WTC11 (cell line): ENCODE results near the gene BLOC1S5. TPM values are rescaled to one million over a fixed set of nuclear protein-coding genes. Genes with fewer than 3 reads are reported as not detected.

Experiments used
- CREM ChIP-seq: sonication (generic); formaldehyde crosslinking; IDR thresholded peaks from 2 replicates; pipeline ENCODE4 v1.8.1; 2022; ENCODE audit warnings: mild to moderate bottlenecking, missing genetic modification reagents, moderate library complexity
- EMX1 ChIP-seq: fragments of 250-450 bp; sonication (Bioruptor Pico); IDR thresholded peaks from 2 replicates; pipeline ENCODE4 v1.8.0; 2021; ENCODE audit warnings: mild to moderate bottlenecking
- FOXK1 ChIP-seq: sonication (generic); formaldehyde crosslinking; IDR thresholded peaks from 2 replicates; pipeline ENCODE4 v1.8.0; 2022; ENCODE audit warnings: mild to moderate bottlenecking, moderate library complexity, missing genetic modification reagents
- MYBL2 ChIP-seq: sonication (generic); formaldehyde crosslinking; IDR thresholded peaks from 2 replicates; pipeline ENCODE4 v1.8.1; 2023; ENCODE audit warnings: mild to moderate bottlenecking, moderate library complexity, missing genetic modification reagents
- NFYB ChIP-seq: sonication (generic); formaldehyde crosslinking; conservative IDR thresholded peaks from 2 replicates; pipeline ENCODE4 v1.8.0; 2022; ENCODE audit warnings: low read depth, missing genetic modification reagents
- NR1H2 ChIP-seq: sonication (generic); formaldehyde crosslinking; IDR thresholded peaks from 2 replicates; pipeline ENCODE4 v1.9.0; 2021; ENCODE audit warnings: mild to moderate bottlenecking, moderate library complexity, missing genetic modification reagents
- OVOL2 ChIP-seq: fragments of 250-450 bp; sonication (Bioruptor Pico); IDR thresholded peaks from 2 replicates; pipeline ENCODE4 v1.9.0; 2021; ENCODE audit warnings: mild to moderate bottlenecking, borderline replicate concordance
- PRRX2 ChIP-seq: fragments of 250-450 bp; sonication (Bioruptor Pico); IDR thresholded peaks from 2 replicates; pipeline ENCODE4 v1.8.0; 2021; ENCODE audit warnings: mild to moderate bottlenecking
- RELA ChIP-seq: sonication (generic); formaldehyde crosslinking; IDR thresholded peaks from 2 replicates; pipeline ENCODE4 v1.8.1; 2022; ENCODE audit warnings: missing genetic modification reagents, mild to moderate bottlenecking, borderline replicate concordance
- SMAD4 ChIP-seq: sonication (generic); formaldehyde crosslinking; IDR thresholded peaks from 2 replicates; pipeline ENCODE4 v1.8.0; 2022; ENCODE audit warnings: mild to moderate bottlenecking, missing genetic modification reagents
- ZNF263 ChIP-seq: sonication (generic); formaldehyde crosslinking; IDR thresholded peaks from 2 replicates; pipeline ENCODE4 v1.8.1; 2022; ENCODE audit warnings: low read depth, mild to moderate bottlenecking, moderate library complexity, missing genetic modification reagents
- ZNF416 ChIP-seq: fragments of 250-450 bp; sonication (Bioruptor Pico); IDR thresholded peaks from 2 replicates; pipeline ENCODE4 v1.9.0; 2021; ENCODE audit warnings: mild to moderate bottlenecking, inconsistent platforms
- total RNA-seq: library from RNA; stranded (reverse); gene quantifications from 3 replicates; pipeline ENCODE4 v1.2.3, GENCODE V29; 2021
- TF ChIP-seq, protein P1 (sequence below): sonication (generic); formaldehyde crosslinking; IDR thresholded peaks from 2 replicates; pipeline ENCODE4 v1.8.1; 2023; ENCODE audit warnings: mild to moderate bottlenecking, missing genetic modification reagents, borderline replicate concordance
- TF ChIP-seq, protein P2 (sequence below): sonication (generic); formaldehyde crosslinking; IDR thresholded peaks from 2 replicates; pipeline ENCODE4 v1.8.1; 2022; ENCODE audit warnings: low read depth, mild to moderate bottlenecking, moderate library complexity, missing genetic modification reagents, borderline replicate concordance
- TF ChIP-seq, protein P3 (sequence below): sonication (generic); formaldehyde crosslinking; IDR thresholded peaks from 2 replicates; pipeline ENCODE4 v1.8.0; 2023; ENCODE audit warnings: missing genetic modification reagents
- TF ChIP-seq, protein P4 (sequence below): sonication (generic); formaldehyde crosslinking; IDR thresholded peaks from 2 replicates; pipeline ENCODE4 v1.8.1; 2022; ENCODE audit warnings: mild to moderate bottlenecking, moderate library complexity, missing genetic modification reagents
- TF ChIP-seq, protein P5 (sequence below): fragments of 200-600 bp; IDR thresholded peaks from 2 replicates; pipeline ENCODE4 v1.8.0; 2022; ENCODE audit warnings: antibody characterized with exemption
- TF ChIP-seq, protein P6 (sequence below): fragments of 250-450 bp; sonication (Bioruptor Pico); IDR thresholded peaks from 2 replicates; pipeline ENCODE4 v1.8.0; 2021; ENCODE audit warnings: mild to moderate bottlenecking
- TF ChIP-seq, protein P7 (sequence below): sonication (generic); formaldehyde crosslinking; IDR thresholded peaks from 2 replicates; pipeline ENCODE4 v1.8.1; 2023; ENCODE audit warnings: mild to moderate bottlenecking, missing genetic modification reagents
- TF ChIP-seq, protein P8 (sequence below): sonication (generic); formaldehyde crosslinking; IDR thresholded peaks from 2 replicates; pipeline ENCODE4 v1.8.0; 2023; ENCODE audit warnings: mild to moderate bottlenecking, missing genetic modification reagents
- TF ChIP-seq, protein P9 (sequence below): sonication (generic); formaldehyde crosslinking; IDR thresholded peaks from 2 replicates; pipeline ENCODE4 v1.8.1; 2023; ENCODE audit warnings: mild to moderate bottlenecking, missing genetic modification reagents, moderate library complexity

Gene BLOC1S5
- total RNA-seq, 1 experiment from 2014 or later: 17.9 TPM

DNA sequence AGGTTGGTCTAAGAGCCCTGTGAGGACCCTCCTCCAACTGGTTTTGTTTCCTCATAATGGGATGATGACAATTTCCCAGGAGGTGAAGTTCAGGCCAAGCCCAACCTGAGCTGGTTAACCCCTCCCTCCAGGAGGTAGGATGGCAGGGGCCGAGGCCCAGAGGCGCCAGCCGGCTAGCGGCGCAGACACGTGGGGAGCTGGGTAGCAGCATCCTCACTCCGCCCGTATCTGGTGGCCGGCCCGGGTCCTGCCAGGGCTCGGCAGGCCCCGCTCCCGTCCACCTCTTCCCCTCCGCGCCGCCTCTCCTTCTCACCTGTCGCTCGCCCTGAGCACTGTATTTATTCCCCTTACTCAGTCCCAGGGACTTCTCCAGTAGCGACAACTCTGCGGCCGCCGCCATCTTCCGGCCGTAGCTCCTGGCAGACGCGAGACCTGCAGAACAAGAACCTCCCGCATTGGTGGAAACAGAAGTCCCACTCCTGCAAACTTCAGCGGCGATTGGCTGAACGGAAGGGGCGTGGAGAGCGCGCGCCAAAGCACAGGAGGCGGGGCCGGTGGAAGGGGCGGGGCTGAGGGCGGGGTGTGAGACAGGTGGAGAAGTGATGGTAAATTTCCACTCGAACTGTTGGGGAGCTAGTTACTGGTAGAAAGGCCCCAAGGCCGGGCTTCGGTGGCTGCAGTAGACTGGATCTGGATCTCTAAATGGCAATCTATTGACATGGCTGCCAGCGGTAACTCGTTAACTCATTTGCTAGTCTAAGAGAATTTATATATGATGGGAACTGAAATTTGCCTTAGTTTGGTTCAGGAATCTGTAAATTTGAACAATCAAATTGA, 38.2 kb upstream of the BLOC1S5 start, which contains the start of gene EEF1E1 (continued):
- TF ChIP-seq, protein P1, sequence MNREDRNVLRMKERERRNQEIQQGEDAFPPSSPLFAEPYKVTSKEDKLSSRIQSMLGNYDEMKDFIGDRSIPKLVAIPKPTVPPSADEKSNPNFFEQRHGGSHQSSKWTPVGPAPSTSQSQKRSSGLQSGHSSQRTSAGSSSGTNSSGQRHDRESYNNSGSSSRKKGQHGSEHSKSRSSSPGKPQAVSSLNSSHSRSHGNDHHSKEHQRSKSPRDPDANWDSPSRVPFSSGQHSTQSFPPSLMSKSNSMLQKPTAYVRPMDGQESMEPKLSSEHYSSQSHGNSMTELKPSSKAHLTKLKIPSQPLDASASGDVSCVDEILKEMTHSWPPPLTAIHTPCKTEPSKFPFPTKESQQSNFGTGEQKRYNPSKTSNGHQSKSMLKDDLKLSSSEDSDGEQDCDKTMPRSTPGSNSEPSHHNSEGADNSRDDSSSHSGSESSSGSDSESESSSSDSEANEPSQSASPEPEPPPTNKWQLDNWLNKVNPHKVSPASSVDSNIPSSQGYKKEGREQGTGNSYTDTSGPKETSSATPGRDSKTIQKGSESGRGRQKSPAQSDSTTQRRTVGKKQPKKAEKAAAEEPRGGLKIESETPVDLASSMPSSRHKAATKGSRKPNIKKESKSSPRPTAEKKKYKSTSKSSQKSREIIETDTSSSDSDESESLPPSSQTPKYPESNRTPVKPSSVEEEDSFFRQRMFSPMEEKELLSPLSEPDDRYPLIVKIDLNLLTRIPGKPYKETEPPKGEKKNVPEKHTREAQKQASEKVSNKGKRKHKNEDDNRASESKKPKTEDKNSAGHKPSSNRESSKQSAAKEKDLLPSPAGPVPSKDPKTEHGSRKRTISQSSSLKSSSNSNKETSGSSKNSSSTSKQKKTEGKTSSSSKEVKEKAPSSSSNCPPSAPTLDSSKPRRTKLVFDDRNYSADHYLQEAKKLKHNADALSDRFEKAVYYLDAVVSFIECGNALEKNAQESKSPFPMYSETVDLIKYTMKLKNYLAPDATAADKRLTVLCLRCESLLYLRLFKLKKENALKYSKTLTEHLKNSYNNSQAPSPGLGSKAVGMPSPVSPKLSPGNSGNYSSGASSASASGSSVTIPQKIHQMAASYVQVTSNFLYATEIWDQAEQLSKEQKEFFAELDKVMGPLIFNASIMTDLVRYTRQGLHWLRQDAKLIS (CRISPR knock-in tag): no peak
- TF ChIP-seq OVOL2 (CRISPR knock-in tag): no peak
- no peak for TF ChIP-seq ZNF416 (CRISPR knock-in tag)
- TF ChIP-seq, protein P2, sequence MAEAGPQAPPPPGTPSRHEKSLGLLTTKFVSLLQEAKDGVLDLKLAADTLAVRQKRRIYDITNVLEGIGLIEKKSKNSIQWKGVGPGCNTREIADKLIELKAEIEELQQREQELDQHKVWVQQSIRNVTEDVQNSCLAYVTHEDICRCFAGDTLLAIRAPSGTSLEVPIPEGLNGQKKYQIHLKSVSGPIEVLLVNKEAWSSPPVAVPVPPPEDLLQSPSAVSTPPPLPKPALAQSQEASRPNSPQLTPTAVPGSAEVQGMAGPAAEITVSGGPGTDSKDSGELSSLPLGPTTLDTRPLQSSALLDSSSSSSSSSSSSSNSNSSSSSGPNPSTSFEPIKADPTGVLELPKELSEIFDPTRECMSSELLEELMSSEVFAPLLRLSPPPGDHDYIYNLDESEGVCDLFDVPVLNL (CRISPR knock-in tag): no peak
- TF ChIP-seq, protein P3, sequence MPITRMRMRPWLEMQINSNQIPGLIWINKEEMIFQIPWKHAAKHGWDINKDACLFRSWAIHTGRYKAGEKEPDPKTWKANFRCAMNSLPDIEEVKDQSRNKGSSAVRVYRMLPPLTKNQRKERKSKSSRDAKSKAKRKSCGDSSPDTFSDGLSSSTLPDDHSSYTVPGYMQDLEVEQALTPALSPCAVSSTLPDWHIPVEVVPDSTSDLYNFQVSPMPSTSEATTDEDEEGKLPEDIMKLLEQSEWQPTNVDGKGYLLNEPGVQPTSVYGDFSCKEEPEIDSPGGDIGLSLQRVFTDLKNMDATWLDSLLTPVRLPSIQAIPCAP (CRISPR knock-in tag): no peak
- TF ChIP-seq MYBL2 (CRISPR knock-in tag): no peak; the same call in 1 of the 2 replicates
- peak; percentile 73 for TF ChIP-seq NFYB
- no peak for TF ChIP-seq NR1H2 (CRISPR knock-in tag)
- TF ChIP-seq SMAD4 (CRISPR knock-in tag): no peak
- TF ChIP-seq PRRX2 (CRISPR knock-in tag): no peak
- TF ChIP-seq, protein P4, sequence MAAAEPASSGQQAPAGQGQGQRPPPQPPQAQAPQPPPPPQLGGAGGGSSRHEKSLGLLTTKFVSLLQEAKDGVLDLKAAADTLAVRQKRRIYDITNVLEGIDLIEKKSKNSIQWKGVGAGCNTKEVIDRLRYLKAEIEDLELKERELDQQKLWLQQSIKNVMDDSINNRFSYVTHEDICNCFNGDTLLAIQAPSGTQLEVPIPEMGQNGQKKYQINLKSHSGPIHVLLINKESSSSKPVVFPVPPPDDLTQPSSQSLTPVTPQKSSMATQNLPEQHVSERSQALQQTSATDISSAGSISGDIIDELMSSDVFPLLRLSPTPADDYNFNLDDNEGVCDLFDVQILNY: peak; percentile 70; the same call in 1 of the 2 replicates
- no peak for TF ChIP-seq EMX1 (CRISPR knock-in tag)
- no peak for TF ChIP-seq CREM (CRISPR knock-in tag)
- TF ChIP-seq RELA (CRISPR knock-in tag): no peak
- TF ChIP-seq, protein P5, sequence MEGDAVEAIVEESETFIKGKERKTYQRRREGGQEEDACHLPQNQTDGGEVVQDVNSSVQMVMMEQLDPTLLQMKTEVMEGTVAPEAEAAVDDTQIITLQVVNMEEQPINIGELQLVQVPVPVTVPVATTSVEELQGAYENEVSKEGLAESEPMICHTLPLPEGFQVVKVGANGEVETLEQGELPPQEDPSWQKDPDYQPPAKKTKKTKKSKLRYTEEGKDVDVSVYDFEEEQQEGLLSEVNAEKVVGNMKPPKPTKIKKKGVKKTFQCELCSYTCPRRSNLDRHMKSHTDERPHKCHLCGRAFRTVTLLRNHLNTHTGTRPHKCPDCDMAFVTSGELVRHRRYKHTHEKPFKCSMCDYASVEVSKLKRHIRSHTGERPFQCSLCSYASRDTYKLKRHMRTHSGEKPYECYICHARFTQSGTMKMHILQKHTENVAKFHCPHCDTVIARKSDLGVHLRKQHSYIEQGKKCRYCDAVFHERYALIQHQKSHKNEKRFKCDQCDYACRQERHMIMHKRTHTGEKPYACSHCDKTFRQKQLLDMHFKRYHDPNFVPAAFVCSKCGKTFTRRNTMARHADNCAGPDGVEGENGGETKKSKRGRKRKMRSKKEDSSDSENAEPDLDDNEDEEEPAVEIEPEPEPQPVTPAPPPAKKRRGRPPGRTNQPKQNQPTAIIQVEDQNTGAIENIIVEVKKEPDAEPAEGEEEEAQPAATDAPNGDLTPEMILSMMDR: no peak
- TF ChIP-seq, protein P6, sequence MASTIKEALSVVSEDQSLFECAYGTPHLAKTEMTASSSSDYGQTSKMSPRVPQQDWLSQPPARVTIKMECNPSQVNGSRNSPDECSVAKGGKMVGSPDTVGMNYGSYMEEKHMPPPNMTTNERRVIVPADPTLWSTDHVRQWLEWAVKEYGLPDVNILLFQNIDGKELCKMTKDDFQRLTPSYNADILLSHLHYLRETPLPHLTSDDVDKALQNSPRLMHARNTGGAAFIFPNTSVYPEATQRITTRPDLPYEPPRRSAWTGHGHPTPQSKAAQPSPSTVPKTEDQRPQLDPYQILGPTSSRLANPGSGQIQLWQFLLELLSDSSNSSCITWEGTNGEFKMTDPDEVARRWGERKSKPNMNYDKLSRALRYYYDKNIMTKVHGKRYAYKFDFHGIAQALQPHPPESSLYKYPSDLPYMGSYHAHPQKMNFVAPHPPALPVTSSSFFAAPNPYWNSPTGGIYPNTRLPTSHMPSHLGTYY: no peak
- TF ChIP-seq, protein P7, sequence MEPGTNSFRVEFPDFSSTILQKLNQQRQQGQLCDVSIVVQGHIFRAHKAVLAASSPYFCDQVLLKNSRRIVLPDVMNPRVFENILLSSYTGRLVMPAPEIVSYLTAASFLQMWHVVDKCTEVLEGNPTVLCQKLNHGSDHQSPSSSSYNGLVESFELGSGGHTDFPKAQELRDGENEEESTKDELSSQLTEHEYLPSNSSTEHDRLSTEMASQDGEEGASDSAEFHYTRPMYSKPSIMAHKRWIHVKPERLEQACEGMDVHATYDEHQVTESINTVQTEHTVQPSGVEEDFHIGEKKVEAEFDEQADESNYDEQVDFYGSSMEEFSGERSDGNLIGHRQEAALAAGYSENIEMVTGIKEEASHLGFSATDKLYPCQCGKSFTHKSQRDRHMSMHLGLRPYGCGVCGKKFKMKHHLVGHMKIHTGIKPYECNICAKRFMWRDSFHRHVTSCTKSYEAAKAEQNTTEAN (CRISPR knock-in tag): 0 out of 2 replicates have a peak, but pooled peaks have one; percentile 54
- TF ChIP-seq, protein P8, sequence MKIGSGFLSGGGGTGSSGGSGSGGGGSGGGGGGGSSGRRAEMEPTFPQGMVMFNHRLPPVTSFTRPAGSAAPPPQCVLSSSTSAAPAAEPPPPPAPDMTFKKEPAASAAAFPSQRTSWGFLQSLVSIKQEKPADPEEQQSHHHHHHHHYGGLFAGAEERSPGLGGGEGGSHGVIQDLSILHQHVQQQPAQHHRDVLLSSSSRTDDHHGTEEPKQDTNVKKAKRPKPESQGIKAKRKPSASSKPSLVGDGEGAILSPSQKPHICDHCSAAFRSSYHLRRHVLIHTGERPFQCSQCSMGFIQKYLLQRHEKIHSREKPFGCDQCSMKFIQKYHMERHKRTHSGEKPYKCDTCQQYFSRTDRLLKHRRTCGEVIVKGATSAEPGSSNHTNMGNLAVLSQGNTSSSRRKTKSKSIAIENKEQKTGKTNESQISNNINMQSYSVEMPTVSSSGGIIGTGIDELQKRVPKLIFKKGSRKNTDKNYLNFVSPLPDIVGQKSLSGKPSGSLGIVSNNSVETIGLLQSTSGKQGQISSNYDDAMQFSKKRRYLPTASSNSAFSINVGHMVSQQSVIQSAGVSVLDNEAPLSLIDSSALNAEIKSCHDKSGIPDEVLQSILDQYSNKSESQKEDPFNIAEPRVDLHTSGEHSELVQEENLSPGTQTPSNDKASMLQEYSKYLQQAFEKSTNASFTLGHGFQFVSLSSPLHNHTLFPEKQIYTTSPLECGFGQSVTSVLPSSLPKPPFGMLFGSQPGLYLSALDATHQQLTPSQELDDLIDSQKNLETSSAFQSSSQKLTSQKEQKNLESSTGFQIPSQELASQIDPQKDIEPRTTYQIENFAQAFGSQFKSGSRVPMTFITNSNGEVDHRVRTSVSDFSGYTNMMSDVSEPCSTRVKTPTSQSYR (CRISPR knock-in tag): no peak
- TF ChIP-seq, protein P9, sequence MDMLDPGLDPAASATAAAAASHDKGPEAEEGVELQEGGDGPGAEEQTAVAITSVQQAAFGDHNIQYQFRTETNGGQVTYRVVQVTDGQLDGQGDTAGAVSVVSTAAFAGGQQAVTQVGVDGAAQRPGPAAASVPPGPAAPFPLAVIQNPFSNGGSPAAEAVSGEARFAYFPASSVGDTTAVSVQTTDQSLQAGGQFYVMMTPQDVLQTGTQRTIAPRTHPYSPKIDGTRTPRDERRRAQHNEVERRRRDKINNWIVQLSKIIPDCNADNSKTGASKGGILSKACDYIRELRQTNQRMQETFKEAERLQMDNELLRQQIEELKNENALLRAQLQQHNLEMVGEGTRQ (CRISPR knock-in tag): no peak
- TF ChIP-seq FOXK1 (CRISPR knock-in tag): peak; percentile 63; the same call in 1 of the 2 replicates
- no peak for TF ChIP-seq ZNF263
